SK-N-MC (cell line): Measurements from ENCODE around the gene NHLH2.

ENCODE experiments used
- DNase-seq: peaks from one replicate; pipeline ENCODE4 v3.0.0-alpha.2; 2011; ENCODE audit warnings: low read depth, low spot score
- H3K27ac ChIP-seq: fragments of 200-600 bp; sonication (generic); 2 replicates; pipeline ENCODE4 v1.5.1; 2016; ENCODE audit warnings: mixed run types
- H3K36me3 ChIP-seq: fragments of 200-600 bp; sonication (generic); 2 replicates; pipeline ENCODE4 v1.6.1; 2017; ENCODE audit warnings: antibody characterized with exemption, low read length, mixed read lengths; ENCODE audit not compliant: insufficient read depth
- H3K4me3 ChIP-seq: fragments of 200-600 bp; sonication (generic); 2 replicates; pipeline ENCODE4 v1.5.1; 2016
- H3K9ac ChIP-seq: fragments of 200-600 bp; sonication (generic); 2 replicates; pipeline ENCODE4 v1.8.0; 2017; ENCODE audit warnings: mixed run types, mixed read lengths; ENCODE audit not compliant: insufficient read length
- H3K9me3 ChIP-seq: fragments of 200-600 bp; sonication (generic); 2 replicates; pipeline ENCODE4 v1.6.1; 2017; ENCODE audit warnings: low read depth, mild to moderate bottlenecking, antibody characterized with exemption, low read length, moderate library complexity, mixed read lengths
- EZH2 ChIP-seq: fragments of 200-600 bp; sonication (generic); IDR thresholded peaks from one replicate; pipeline ENCODE4 v1.6.1; 2017; ENCODE audit warnings: antibody characterized with exemption
- FOXP2 ChIP-seq: optimal IDR thresholded peaks from 2 replicates; pipeline ENCODE3; 2011; ENCODE audit warnings: mild to moderate bottlenecking, moderate library complexity; ENCODE audit not compliant: insufficient read depth; ENCODE audit errors: extremely low read length, control extremely low read depth
- POLR2AphosphoS5 ChIP-seq: IDR thresholded peaks from 2 replicates; pipeline ENCODE4 v1.6.1; 2012; ENCODE audit warnings: mild to moderate bottlenecking, low read depth, low read length, borderline replicate concordance

The NHLH2 gene

DNA sequence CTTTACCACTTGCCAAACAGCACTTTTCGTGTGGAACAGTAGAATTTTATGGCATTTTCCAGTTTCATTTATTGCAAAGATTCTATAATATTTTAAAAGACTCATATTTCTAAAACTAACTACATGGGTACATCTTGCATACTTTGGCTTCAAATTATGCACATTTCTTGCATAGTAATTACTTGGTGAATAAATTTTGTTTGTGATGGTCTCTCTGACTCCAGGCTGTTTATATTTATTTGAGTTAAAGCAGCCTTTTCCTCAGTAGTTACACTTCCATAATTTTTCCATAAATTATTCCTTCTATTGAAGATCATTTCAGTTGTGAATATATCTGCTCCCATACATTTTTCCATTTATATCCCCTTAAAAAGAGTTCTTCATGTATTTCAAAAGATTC lies 6.9 kb upstream of the NHLH2 start:
- peak overlapping the region; percentile 22 for H3K9ac ChIP-seq
- TF ChIP-seq FOXP2 (no peak), POLR2AphosphoS5 (no peak), EZH2 (no peak)
- no peaks in the 10 kb centered on the region for H3K36me3 ChIP-seq
- peak; percentile 56 for DNase-seq
- peak overlapping the region; percentile 30 for H3K4me3 ChIP-seq
- H3K27ac ChIP-seq = peak overlapping the region; percentile 87
- peaks cover 4% of the 10 kb centered on the region; the same call in 1 of the 2 replicates for H3K9me3 ChIP-seq

GRCh38 chr1:115842948-115843347 lies 2.0 kb upstream of the NHLH2 start:
- TF ChIP-seq FOXP2 = no peak
- TF ChIP-seq POLR2AphosphoS5 = no peak
- no peak for TF ChIP-seq EZH2

DNA sequence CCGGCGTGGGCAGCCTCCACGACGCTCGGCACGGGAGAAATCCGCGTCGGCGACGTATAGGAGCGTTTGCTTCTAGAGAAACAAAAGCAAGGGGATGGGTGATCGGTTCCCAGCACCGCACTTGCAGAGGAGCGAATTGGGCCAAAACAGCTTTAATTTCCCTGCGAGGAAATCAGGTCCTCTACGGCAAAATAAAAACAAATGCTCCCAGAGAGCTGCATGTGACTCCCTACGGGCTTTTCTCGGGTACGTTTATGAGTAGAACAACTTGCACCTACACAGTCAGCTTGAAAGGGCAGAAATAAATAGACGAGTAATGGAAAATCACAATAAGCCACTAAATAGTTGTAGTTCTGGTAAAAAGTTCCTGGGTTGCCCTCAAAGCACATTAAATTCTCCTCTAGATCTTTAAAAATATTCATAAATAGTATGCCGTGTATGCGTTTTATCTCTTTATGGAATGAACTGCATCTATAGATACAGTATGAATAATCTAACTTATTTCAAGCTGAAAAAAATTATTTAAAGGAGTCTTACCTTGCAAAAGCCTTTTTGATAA lies 1.2 kb downstream of the NHLH2 start:
- no peak for DNase-seq
- Histone ChIP-seq H3K36me3 (no peaks in the 10 kb centered on the region), H3K9me3 (no peaks in the 10 kb centered on the region), H3K4me3 (peak overlapping the region; percentile 61), H3K27ac (no peak overlapping the region), H3K9ac (peak overlapping the region; percentile 9)
- TF ChIP-seq EZH2 (no peak), FOXP2 (no peak), POLR2AphosphoS5 (no peak)

More at GRCh38 chr1:115842948-115843347, 2.0 kb upstream of the NHLH2 start:
- no peaks in the 10 kb centered on the region for H3K9me3 ChIP-seq
- H3K36me3 ChIP-seq = no peaks in the 10 kb centered on the region
- no peak for DNase-seq
- no peak overlapping the region for H3K9ac ChIP-seq
- H3K27ac ChIP-seq = no peak overlapping the region
- H3K4me3 ChIP-seq = no peak overlapping the region

GRCh38 chr1:115839029-115839678 lies 1.8 kb downstream of the NHLH2 start:
- no peak overlapping the region for H3K27ac ChIP-seq
- no peaks in the 10 kb centered on the region for H3K36me3 ChIP-seq
- peak overlapping the region; percentile 9 for H3K9ac ChIP-seq
- TF ChIP-seq POLR2AphosphoS5 (no peak), FOXP2 (no peak), EZH2 (no peak)
- DNase-seq = no peak
- peak overlapping the region; percentile 61 for H3K4me3 ChIP-seq
- H3K9me3 ChIP-seq = no peaks in the 10 kb centered on the region

GRCh38 chr1:115838431-115839028 lies 2.4 kb downstream of the NHLH2 start:
- Histone ChIP-seq H3K4me3 (no peak overlapping the region), H3K27ac (no peak overlapping the region), H3K9me3 (no peaks in the 10 kb centered on the region), H3K9ac (no peak overlapping the region), H3K36me3 (no peaks in the 10 kb centered on the region)
- no peak for DNase-seq
- no peak for TF ChIP-seq EZH2
- TF ChIP-seq POLR2AphosphoS5 = no peak

GRCh38 chr1:115837740-115838421 lies 3.0 kb downstream of the NHLH2 start:
- TF ChIP-seq FOXP2 (no peak), POLR2AphosphoS5 (no peak), EZH2 (no peak)
- Histone ChIP-seq H3K4me3 (no peak overlapping the region), H3K9me3 (no peaks in the 10 kb centered on the region), H3K27ac (no peak overlapping the region), H3K36me3 (no peaks in the 10 kb centered on the region), H3K9ac (no peak overlapping the region)
- DNase-seq = no peak

DNA sequence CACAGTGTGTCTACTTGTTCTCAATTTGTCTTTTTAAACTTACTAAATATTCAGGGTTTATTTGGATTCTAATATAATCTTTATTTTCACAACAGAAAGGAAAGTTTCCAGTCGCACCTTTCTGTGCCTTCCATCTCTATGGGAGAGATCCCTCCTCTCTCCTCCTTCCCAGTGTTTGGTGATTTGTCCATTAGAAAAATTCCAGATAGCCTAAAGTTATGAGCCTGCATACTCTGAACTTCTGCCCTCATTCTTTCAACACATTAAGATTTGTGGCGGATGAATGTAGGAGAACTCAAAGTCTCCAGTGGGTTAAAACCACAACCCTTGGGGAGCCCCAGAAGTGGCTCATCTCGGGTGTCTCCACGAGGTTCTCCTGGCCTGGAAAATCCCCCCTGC lies 3.6 kb downstream of the NHLH2 start:
- Histone ChIP-seq H3K27ac (no peak overlapping the region), H3K36me3 (no peaks in the 10 kb centered on the region), H3K9me3 (no peaks in the 10 kb centered on the region), H3K4me3 (no peak overlapping the region), H3K9ac (no peak overlapping the region)
- DNase-seq = no peak
- no peak for TF ChIP-seq FOXP2
- TF ChIP-seq POLR2AphosphoS5 = no peak
- no peak for TF ChIP-seq EZH2

- DNase-seq = no peak
- Histone ChIP-seq H3K9ac (no peak overlapping the region), H3K27ac (no peak overlapping the region), H3K9me3 (no peaks in the 10 kb centered on the region), H3K4me3 (no peak overlapping the region), H3K36me3 (no peaks in the 10 kb centered on the region)
- TF ChIP-seq FOXP2 (no peak), POLR2AphosphoS5 (no peak), EZH2 (no peak)
Measured at GRCh38 chr1:115833856-115834255, 7.1 kb downstream of the NHLH2 start.

DNA sequence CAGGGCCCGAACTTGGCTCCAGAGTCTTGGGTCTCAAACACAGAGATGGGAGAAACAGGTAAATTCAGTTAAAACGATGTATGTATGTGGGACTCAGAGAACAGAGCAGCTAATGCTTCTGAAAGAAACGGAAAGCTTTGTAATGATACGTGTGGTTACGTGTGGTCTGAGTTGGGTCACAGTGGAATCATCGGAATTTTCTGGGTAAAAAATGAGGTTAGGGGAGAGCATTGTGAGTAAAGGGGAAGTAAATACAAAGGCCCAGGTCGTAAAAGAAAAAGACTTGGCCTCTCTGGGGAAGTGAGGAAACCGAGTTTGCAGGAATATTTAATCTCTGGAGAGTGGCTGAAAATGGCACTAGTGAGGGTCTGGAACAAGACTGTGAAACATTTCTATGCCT lies 8.3 kb downstream of the NHLH2 start:
- Histone ChIP-seq H3K36me3 (no peaks in the 10 kb centered on the region), H3K27ac (no peak overlapping the region), H3K4me3 (no peak overlapping the region), H3K9me3 (no peaks in the 10 kb centered on the region), H3K9ac (no peak overlapping the region)
- no peak for DNase-seq
- TF ChIP-seq EZH2 (no peak), POLR2AphosphoS5 (no peak), FOXP2 (no peak)
